Measurements from ENCODE around the gene MYT1. TPM values are rescaled to one million over a fixed set of nuclear protein-coding genes. Genes with fewer than 3 reads are reported as not detected.

MYT1 gene
- polyA plus RNA-seq, 3 donors = not detected

GRCh38 chr20:64247307-64247618 is 83.0 kb downstream of the MYT1 start:
- no peak for DNase-seq
- TF ChIP-seq CTCF (IDR thresholded peaks at IDR 0.05) = no peak
- no peaks in the 10 kb centered on the region for H3K36me3 Mint-ChIP-seq
- Histone ChIP-seq H2AFZ (ENCODE audit: insufficient read depth, low read depth, low read length, poor library complexity, severe bottlenecking) (no peak overlapping the region), H3K4me2 (replicated peaks; ENCODE audit: extremely low read depth, low read length, poor library complexity, severe bottlenecking) (no peak overlapping the region), H3K9ac (ENCODE audit: insufficient read depth, low read length, poor library complexity, severe bottlenecking) (no peak overlapping the region), H3K4me3 (replicated peaks in 1 of 3; ENCODE audit: low read depth in 2 of 3, low read length in 3 of 3) (no peak overlapping the region), H3K36me3 (replicated peaks in 1 of 2; ENCODE audit: control insufficient read depth in 1 of 2, insufficient read depth in 2 of 2, low read length in 2 of 2) (no peaks in the 10 kb centered on the region), H3K4me1 (ENCODE audit: control insufficient read depth in 1 of 2, insufficient read depth in 2 of 2, low read length in 2 of 2) (no peaks in the 10 kb centered on the region), H3K27me3 (ENCODE audit: control insufficient read depth in 2 of 2, insufficient read depth in 2 of 2, low read length in 2 of 2) (peaks cover 0 to 7% of the 10 kb centered on the region in 2 donors), H3K79me2 (ENCODE audit: insufficient read depth, low read length) (no peaks in the 10 kb centered on the region), H3K27ac (ENCODE audit: low read depth in 1 of 2, low read length in 2 of 2) (no peak overlapping the region), H4K20me1 (ENCODE audit: insufficient read depth, low read length) (no peaks in the 10 kb centered on the region), H3K9me3 (replicated peaks in 1 of 2; ENCODE audit: control insufficient read depth in 1 of 2, insufficient read depth in 1 of 2, low read length in 2 of 2) (no peaks in the 10 kb centered on the region)
- WGBS (ENCODE audit: insufficient coverage) = 96% methylated on average over 4 of the region's 9 CpGs
- no peaks in the 10 kb centered on the region for H3K9me3 Mint-ChIP-seq
- peaks cover 15 to 34% (median 21%) of the 10 kb centered on the region in 3 donors for H3K27me3 Mint-ChIP-seq (ENCODE audit: low read depth in 3 of 3)
- intact Hi-C loops (cut with micrococcal nuclease) = no loop called here
- H3K4me1 Mint-ChIP-seq = peaks cover 6% of the 10 kb centered on the region
- H3K4me3 Mint-ChIP-seq = no peak overlapping the region
- peak overlapping the region in 1 of 7 donors; percentile 58 for H3K27ac Mint-ChIP-seq

GRCh38 chr20:64247970-64248841 is 84.0 kb downstream of the MYT1 start:
- Histone ChIP-seq H3K9me3 (replicated peaks in 1 of 2; ENCODE audit: control insufficient read depth in 1 of 2, insufficient read depth in 1 of 2, low read length in 2 of 2) (no peaks in the 10 kb centered on the region), H3K27ac (ENCODE audit: low read depth in 1 of 2, low read length in 2 of 2) (no peak overlapping the region), H3K27me3 (ENCODE audit: control insufficient read depth in 2 of 2, insufficient read depth in 2 of 2, low read length in 2 of 2) (peaks cover 0 to 7% of the 10 kb centered on the region in 2 donors), H3K79me2 (ENCODE audit: insufficient read depth, low read length) (no peaks in the 10 kb centered on the region), H4K20me1 (ENCODE audit: insufficient read depth, low read length) (no peaks in the 10 kb centered on the region), H3K4me3 (replicated peaks in 1 of 3; ENCODE audit: low read depth in 2 of 3, low read length in 3 of 3) (no peak overlapping the region), H3K9ac (ENCODE audit: insufficient read depth, low read length, poor library complexity, severe bottlenecking) (no peak overlapping the region), H2AFZ (ENCODE audit: insufficient read depth, low read depth, low read length, poor library complexity, severe bottlenecking) (no peak overlapping the region), H3K36me3 (replicated peaks in 1 of 2; ENCODE audit: control insufficient read depth in 1 of 2, insufficient read depth in 2 of 2, low read length in 2 of 2) (no peaks in the 10 kb centered on the region), H3K4me2 (replicated peaks; ENCODE audit: extremely low read depth, low read length, poor library complexity, severe bottlenecking) (no peak overlapping the region), H3K4me1 (ENCODE audit: control insufficient read depth in 1 of 2, insufficient read depth in 2 of 2, low read length in 2 of 2) (peaks cover 0 to 5% of the 10 kb centered on the region in 2 donors)
- no peak overlapping the region for H3K27ac Mint-ChIP-seq
- TF ChIP-seq CTCF (IDR thresholded peaks at IDR 0.05) = no peak
- DNase-seq = peak in 2 of 3 donors; percentile 19 to 26
- peaks cover 14% of the 10 kb centered on the region for H3K4me1 Mint-ChIP-seq
- intact Hi-C loops (cut with micrococcal nuclease) = no loop called here
- H3K4me3 Mint-ChIP-seq = no peak overlapping the region
- 81% methylated on average over 16 of the region's 33 CpGs for WGBS (ENCODE audit: insufficient coverage)
- H3K9me3 Mint-ChIP-seq = no peaks in the 10 kb centered on the region
- no peaks in the 10 kb centered on the region for H3K36me3 Mint-ChIP-seq
- peaks cover 18 to 32% (median 22%) of the 10 kb centered on the region in 3 donors for H3K27me3 Mint-ChIP-seq (ENCODE audit: low read depth in 3 of 3)

Data from CD14-positive monocyte (primary cell).